GM12872 (cell line): ENCODE measurements around the gene SH3RF3.

Source experiments
- TF ChIP-seq, protein P1 (sequence below): IDR thresholded peaks from 3 replicates; pipeline ENCODE4 v1.5.1; 2011; ENCODE audit warnings: low read depth, mild to moderate bottlenecking, low read length, moderate library complexity; ENCODE audit not compliant: insufficient read depth

Gene SH3RF3

DNA sequence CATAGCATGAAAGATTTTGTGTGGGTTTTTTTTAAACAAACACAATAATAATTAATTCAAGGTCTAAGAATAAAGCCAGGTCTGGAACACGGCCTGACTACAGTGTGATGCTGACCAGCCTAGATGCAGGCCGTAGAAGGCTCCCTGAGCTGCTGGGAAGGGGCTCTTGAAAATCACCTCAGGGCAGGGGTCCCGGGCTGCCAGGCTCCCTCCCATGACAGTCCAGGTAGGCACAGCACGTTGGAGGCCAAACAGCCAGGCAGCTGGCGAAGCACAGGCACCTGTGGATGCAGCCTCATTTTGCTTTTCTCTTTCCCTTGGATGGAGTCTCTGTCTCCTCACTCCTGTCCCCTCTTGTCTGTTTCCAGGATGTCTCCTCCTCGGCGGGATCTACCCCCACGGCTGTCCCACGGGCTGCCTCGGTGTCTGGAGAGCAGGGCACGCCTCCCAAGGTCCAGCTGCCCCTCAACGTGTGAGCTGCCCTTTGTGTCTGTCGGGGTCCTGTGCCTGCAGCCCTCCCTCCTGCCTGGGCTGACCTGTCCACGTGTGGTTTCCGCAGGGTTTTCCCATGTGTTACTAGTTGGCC is 290.3 kb downstream of the SH3RF3 start:
- TF ChIP-seq, protein P1, sequence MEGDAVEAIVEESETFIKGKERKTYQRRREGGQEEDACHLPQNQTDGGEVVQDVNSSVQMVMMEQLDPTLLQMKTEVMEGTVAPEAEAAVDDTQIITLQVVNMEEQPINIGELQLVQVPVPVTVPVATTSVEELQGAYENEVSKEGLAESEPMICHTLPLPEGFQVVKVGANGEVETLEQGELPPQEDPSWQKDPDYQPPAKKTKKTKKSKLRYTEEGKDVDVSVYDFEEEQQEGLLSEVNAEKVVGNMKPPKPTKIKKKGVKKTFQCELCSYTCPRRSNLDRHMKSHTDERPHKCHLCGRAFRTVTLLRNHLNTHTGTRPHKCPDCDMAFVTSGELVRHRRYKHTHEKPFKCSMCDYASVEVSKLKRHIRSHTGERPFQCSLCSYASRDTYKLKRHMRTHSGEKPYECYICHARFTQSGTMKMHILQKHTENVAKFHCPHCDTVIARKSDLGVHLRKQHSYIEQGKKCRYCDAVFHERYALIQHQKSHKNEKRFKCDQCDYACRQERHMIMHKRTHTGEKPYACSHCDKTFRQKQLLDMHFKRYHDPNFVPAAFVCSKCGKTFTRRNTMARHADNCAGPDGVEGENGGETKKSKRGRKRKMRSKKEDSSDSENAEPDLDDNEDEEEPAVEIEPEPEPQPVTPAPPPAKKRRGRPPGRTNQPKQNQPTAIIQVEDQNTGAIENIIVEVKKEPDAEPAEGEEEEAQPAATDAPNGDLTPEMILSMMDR = no peak

GRCh38 chr2:109419960-109420370 is 291.0 kb downstream of the SH3RF3 start:
- TF ChIP-seq, protein P1 = no peak

DNA sequence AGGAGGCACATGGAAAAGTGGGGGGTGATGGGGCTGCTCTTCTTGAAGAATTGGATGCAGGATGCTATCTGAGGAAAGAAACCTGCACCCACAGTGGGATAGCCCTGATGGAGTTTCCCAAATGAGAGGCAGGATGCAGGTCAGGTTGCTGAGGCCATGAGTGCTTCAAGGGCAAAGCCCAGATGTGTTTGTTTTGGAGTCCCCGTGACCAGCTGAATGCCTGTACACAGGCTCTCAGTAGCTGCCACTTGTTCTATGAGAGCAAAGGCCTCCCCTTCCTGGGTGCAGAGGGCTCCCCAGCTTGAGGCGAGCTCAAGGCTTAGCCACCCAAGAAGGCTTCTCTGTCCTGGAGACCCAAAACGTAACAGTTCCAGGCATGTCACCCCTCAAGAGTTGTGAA is 292.1 kb downstream of the SH3RF3 start:
- TF ChIP-seq, protein P1 = no peak

- TF ChIP-seq, protein P1 = no peak
Observed at GRCh38 chr2:109421642-109422041, 292.6 kb downstream of the SH3RF3 start.

DNA sequence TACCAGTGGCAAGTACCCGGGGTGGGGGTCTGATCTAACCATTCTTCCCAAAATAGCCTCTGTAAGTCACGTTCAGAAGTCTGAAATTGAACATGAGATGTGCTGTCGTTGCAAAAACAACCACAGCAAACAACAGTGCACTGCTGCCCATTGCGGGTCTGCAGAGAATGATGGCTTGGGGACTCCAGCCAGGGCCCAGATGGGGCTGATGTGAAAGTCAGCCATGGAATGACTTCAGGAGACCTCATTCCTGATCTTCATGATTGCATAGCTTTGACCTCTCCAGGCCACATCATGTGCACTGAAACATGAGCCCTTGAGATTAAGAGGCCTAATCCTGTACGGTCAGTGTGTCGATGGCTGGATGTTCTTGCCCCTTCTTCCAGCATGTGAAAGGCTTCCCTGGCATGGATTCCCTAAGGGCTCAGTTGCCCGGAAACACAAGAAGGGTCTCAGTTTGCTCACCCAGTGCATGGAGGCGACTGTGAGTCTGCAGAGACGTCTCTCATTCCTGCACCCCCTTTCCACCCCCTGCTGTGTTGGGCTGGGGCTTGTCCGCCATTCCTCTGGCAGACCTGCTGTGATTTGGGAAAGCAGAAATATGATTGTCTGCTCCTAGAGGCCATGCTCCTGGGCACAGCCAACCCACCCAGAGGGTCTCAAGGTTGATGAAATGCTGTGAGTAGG is 293.2 kb downstream of the SH3RF3 start:
- TF ChIP-seq, protein P1 = no peak

- TF ChIP-seq, protein P1 = no peak
Observed at GRCh38 chr2:109422758-109423500, 293.9 kb downstream of the SH3RF3 start.

- TF ChIP-seq, protein P1 = no peak
Observed at GRCh38 chr2:109423556-109424359, 294.8 kb downstream of the SH3RF3 start.
